Body of pancreas (tissue), 4 donors: Measurements from ENCODE around the gene CELSR3. TPM values are rescaled to one million over a fixed set of nuclear protein-coding genes. Genes with fewer than 3 reads are reported as not detected.

ENCODE experiments used
- microRNA-seq, 2 donors: library from miRNA; unstranded; fragments of <30 nt; microRNA quantifications; one replicate each; pipeline ENCODE4, GENCODE V29; 2016; ENCODE audit warnings: borderline number of aligned reads in 2 of 2, borderline replicate concordance in 2 of 2
- small RNA-seq: library from RNA; depleted of rRNA; stranded (forward); fragments of <200 nt; gene quantifications from one replicate; pipeline ENCODE3, GENCODE V24; 2016
- total RNA-seq, 2 donors: library from RNA; depleted of rRNA; stranded (reverse); fragments of >200 nt; gene quantifications; one replicate each; pipeline ENCODE4 v1.1.0, GENCODE V29; 2016

CELSR3 gene
- total RNA-seq, 2 donors from 2014 or later = 0.66 to 2.6 TPM

Small RNA genes lying within 50 kb of the gene (microRNA-seq; reads per million reads assigned to microRNA genes)
- gene MIR4793 = 0 reads per million in 2 donors

Small RNA genes lying within 50 kb of the gene (small RNA-seq; reads per million reads assigned to genes)
- not detected for gene AC141002.1

Other genes with a start within 250 kb of the CELSR3 start
- gene PLXNB1, start 232.8 kb downstream of the CELSR3 start, total RNA-seq = 100 to 1,000 TPM; 118 to 311 TPM
- gene CCDC51, start 222.8 kb downstream of the CELSR3 start, total RNA-seq = 1 to 10 TPM in 1 of 2 donors, under 1 TPM in 1; 0.33 to 2.6 TPM
- 100 to 1,000 TPM; 113 to 156 TPM for gene TMA7, start 222.6 kb downstream of the CELSR3 start, total RNA-seq
- 1 to 10 TPM; 2.6 to 4.3 TPM for gene ATRIP, start 216.1 kb downstream of the CELSR3 start, total RNA-seq
- 10 to 100 TPM; 46.5 to 48.5 TPM for gene SHISA5, start 158.7 kb downstream of the CELSR3 start, total RNA-seq
- 10 to 100 TPM in 1 of 2 donors, 1 to 10 TPM in 1; 8.9 to 11.4 TPM for gene PFKFB4, start 106.1 kb downstream of the CELSR3 start, total RNA-seq
- gene UCN2, start 99.1 kb downstream of the CELSR3 start, total RNA-seq = not detected
- 1 to 10 TPM in 1 of 2 donors, under 1 TPM in 1; 0.52 to 2.3 TPM for gene COL7A1, start 67.6 kb downstream of the CELSR3 start, total RNA-seq
- gene UQCRC1, start 53.2 kb downstream of the CELSR3 start, total RNA-seq = 100 to 1,000 TPM in 1 of 2 donors, 10 to 100 TPM in 1; 92.9 to 161 TPM
- gene TMEM89, start 41.1 kb downstream of the CELSR3 start, total RNA-seq = not detected
- gene SLC26A6, start 27.4 kb downstream of the CELSR3 start, total RNA-seq = 10 to 100 TPM; 17.8 to 35.0 TPM
- gene NCKIPSD, start 23.0 kb upstream of the CELSR3 start, total RNA-seq = 10 to 100 TPM; 16.6 to 22.1 TPM
- 100 to 1,000 TPM in 1 of 2 donors, 10 to 100 TPM in 1; 67.5 to 138 TPM for gene IP6K2, start 54.3 kb upstream of the CELSR3 start, total RNA-seq
- gene PRKAR2A, start 185.0 kb upstream of the CELSR3 start, total RNA-seq = 10 to 100 TPM; 14.8 to 32.0 TPM
- gene SLC25A20, start 236.0 kb upstream of the CELSR3 start, total RNA-seq = 10 to 100 TPM; 20.8 to 31.4 TPM